Liver (tissue), 9 donors: ENCODE results near the gene PRKD1. TPM values are rescaled to one million over a fixed set of nuclear protein-coding genes. Genes with fewer than 3 reads are reported as not detected.

ENCODE experiments used
- DNase-seq: peaks from one replicate; pipeline ENCODE4 v3.0.0-alpha.2; 2017; ENCODE audit warnings: low spot score
- H3K27ac ChIP-seq, 2 donors: one replicate each; pipeline ENCODE4 v1.7.0; 2013; ENCODE audit warnings: inconsistent platforms in 2 of 2, low read length in 2 of 2, control low read depth in 1 of 2, low read depth in 1 of 2, mild to moderate bottlenecking in 1 of 2
- H3K27me3 ChIP-seq, 4 donors: one replicate each; pipeline versions ENCODE4 v1.6.1 to v1.7.0; 2013; ENCODE audit warnings: low read length in 3 of 4, inconsistent platforms in 1 of 4, mild to moderate bottlenecking in 1 of 4, moderate library complexity in 1 of 4; ENCODE audit not compliant: control insufficient read depth in 4 of 4, insufficient read depth in 4 of 4
- H3K36me3 ChIP-seq, 4 donors: one replicate each; pipeline versions ENCODE4 v1.6.1 to v1.7.0; 2013; ENCODE audit warnings: low read length in 3 of 4, mild to moderate bottlenecking in 3 of 4, low read depth in 1 of 4, moderate library complexity in 1 of 4; ENCODE audit not compliant: control insufficient read depth in 4 of 4, insufficient read depth in 3 of 4
- H3K4me1 ChIP-seq, 4 donors: one replicate each; pipeline versions ENCODE4 v1.6.1 to v1.7.0; 2013; ENCODE audit warnings: low read length in 3 of 4, mild to moderate bottlenecking in 3 of 4, moderate library complexity in 1 of 4; ENCODE audit not compliant: control insufficient read depth in 4 of 4, insufficient read depth in 4 of 4
- H3K4me3 ChIP-seq, 3 donors: one replicate each; pipeline versions ENCODE4 v1.6.1 to v1.7.0; 2013; ENCODE audit warnings: low read length in 3 of 3, control low read depth in 1 of 3, low read depth in 1 of 3, mild to moderate bottlenecking in 1 of 3
- H3K9ac ChIP-seq, 2 donors: one replicate each; pipeline ENCODE4 v1.7.0; 2013; ENCODE audit warnings: low read length in 2 of 2, mild to moderate bottlenecking in 2 of 2, moderate library complexity in 2 of 2, control low read depth in 1 of 2, low read depth in 1 of 2
- H3K9me3 ChIP-seq, 4 donors: one replicate each; pipeline versions ENCODE4 v1.6.1 to v1.7.0; 2013; ENCODE audit warnings: low read length in 3 of 4; ENCODE audit not compliant: control insufficient read depth in 4 of 4
- ATF3 ChIP-seq: IDR thresholded peaks from 2 replicates; pipeline ENCODE4 v1.6.1; 2016; ENCODE audit warnings: antibody characterized with exemption
- CTCF ChIP-seq: fragments of 150-350 bp; IDR thresholded peaks from 2 replicates; pipeline ENCODE4 v1.5.1; 2017; ENCODE audit warnings: improper control_type of control experiment, low read depth, low read length; ENCODE audit not compliant: missing input control
- EGR1 ChIP-seq, 2 donors: IDR thresholded peaks; 2 replicates each; pipeline ENCODE4 v1.6.1; 2016 to 2018; ENCODE audit warnings: antibody characterized with exemption in 2 of 2, low read depth in 2 of 2
- FOXA1 ChIP-seq: IDR thresholded peaks from 2 replicates; pipeline ENCODE4 v1.6.1; 2016; ENCODE audit warnings: antibody characterized with exemption
- FOXA2 ChIP-seq: IDR thresholded peaks from 2 replicates; pipeline ENCODE4 v1.6.1; 2016; ENCODE audit warnings: antibody characterized with exemption
- GABPA ChIP-seq, 2 donors: IDR thresholded peaks in 1 of 2; conservative IDR thresholded peaks in 1 of 2; 2 replicates each; pipeline ENCODE4 v1.6.1; 2016; ENCODE audit warnings: antibody characterized with exemption in 2 of 2, mild to moderate bottlenecking in 1 of 2, moderate library complexity in 1 of 2
- HNF4A ChIP-seq, 2 donors: conservative IDR thresholded peaks; 2 replicates each; pipeline ENCODE4 v1.6.1; 2016; ENCODE audit warnings: antibody characterized with exemption in 2 of 2, mild to moderate bottlenecking in 2 of 2
- HNF4G ChIP-seq: IDR thresholded peaks from 2 replicates; pipeline ENCODE4 v1.6.1; 2016; ENCODE audit warnings: antibody characterized with exemption
- JUND ChIP-seq, 2 donors: IDR thresholded peaks; 2 replicates each; pipeline ENCODE4 v1.6.1; 2016; ENCODE audit warnings: antibody characterized with exemption in 2 of 2
- MAX ChIP-seq: IDR thresholded peaks from 2 replicates; pipeline ENCODE4 v1.6.1; 2016; ENCODE audit warnings: antibody characterized with exemption
- NR2F2 ChIP-seq: IDR thresholded peaks from 2 replicates; pipeline ENCODE4 v1.6.1; 2016; ENCODE audit warnings: antibody characterized with exemption
- RAD21 ChIP-seq, 2 donors: IDR thresholded peaks; 2 replicates each; pipeline ENCODE4 v1.6.1; 2016; ENCODE audit warnings: antibody characterized with exemption in 2 of 2, mild to moderate bottlenecking in 2 of 2
- REST ChIP-seq: IDR thresholded peaks from 2 replicates; pipeline ENCODE4 v1.6.1; 2016; ENCODE audit warnings: antibody characterized with exemption, mild to moderate bottlenecking
- SP1 ChIP-seq: IDR thresholded peaks from 2 replicates; pipeline ENCODE4 v1.6.1; 2018; ENCODE audit warnings: antibody characterized with exemption, mild to moderate bottlenecking
- TAF1 ChIP-seq: conservative IDR thresholded peaks from 2 replicates; pipeline ENCODE4 v1.6.1; 2016; ENCODE audit warnings: antibody characterized with exemption, mild to moderate bottlenecking
- YY1 ChIP-seq: IDR thresholded peaks from 2 replicates; pipeline ENCODE4 v1.6.1; 2016; ENCODE audit warnings: antibody characterized with exemption, mild to moderate bottlenecking
- ZBTB33 ChIP-seq: IDR thresholded peaks from 2 replicates; pipeline ENCODE4 v1.6.1; 2016; ENCODE audit warnings: antibody characterized with exemption
- polyA plus RNA-seq, 2 donors: library from polyadenylated mRNA; stranded (reverse) in 1 of 2; unstranded in 1 of 2; fragments of 200-250 nt in 1 of 2; fragments of >200 nt in 1 of 2; fragmentation: Nextera tagmentation in 1 of 2; extraction: Ambion mirVana in 1 of 2; gene quantifications; one replicate each; pipeline versions ENCODE4 v1.2.1 to v1.2.3, GENCODE V29; 2013 to 2015
- total RNA-seq, 2 donors: library from RNA; depleted of rRNA; stranded (reverse); fragments of >200 nt; gene quantifications; one replicate each; pipeline ENCODE4 v1.2.3, GENCODE V29; 2014
- donor health status: healthy.
- donor health status: healthy.
- donor health status: healthy.
- donor health status: healthy.
- donor health status: healthy.

Gene PRKD1
- total and polyA plus RNA-seq, 4 donors = 0.85 to 5.0 (median 0.99) TPM

- no peak for TF ChIP-seq CTCF
- no peak for TF ChIP-seq FOXA1
- TF ChIP-seq YY1 = no peak
- TF ChIP-seq NR2F2 = no peak
These were observed 272.6 kb downstream of the PRKD1 start (continued) for GRCh38 chr14:29654901-29655550.

- no peaks in the 10 kb centered on the region for H3K9me3 ChIP-seq
- no peak overlapping the region for H3K4me3 ChIP-seq
- H3K36me3 ChIP-seq = no peaks in the 10 kb centered on the region
- no peak for TF ChIP-seq RAD21 (IDR thresholded peaks at IDR 0.05)
- TF ChIP-seq YY1 = no peak
- TF ChIP-seq FOXA2 = no peak
- TF ChIP-seq GABPA (IDR thresholded peaks at IDR 0.05 in 1 of 2, conservative IDR thresholded peaks at IDR 0.05 in 1 of 2) = no peak
- TF ChIP-seq CTCF = no peak
- no peak for TF ChIP-seq TAF1
- no peak overlapping the region for H3K9ac ChIP-seq
- H3K27me3 ChIP-seq = no peaks in the 10 kb centered on the region
- no peak overlapping the region for H3K27ac ChIP-seq
- no peak for DNase-seq
- H3K4me1 ChIP-seq = no peaks in the 10 kb centered on the region
These were observed 274.3 kb downstream of the PRKD1 start for GRCh38 chr14:29653303-29653702.

GRCh38 chr14:29652571-29652970, 275.1 kb downstream of the PRKD1 start:
- no peak overlapping the region for H3K4me3 ChIP-seq
- no peaks in the 10 kb centered on the region for H3K4me1 ChIP-seq
- DNase-seq = no peak
- no peaks in the 10 kb centered on the region for H3K36me3 ChIP-seq
- H3K27ac ChIP-seq = no peak overlapping the region
- no peak overlapping the region for H3K9ac ChIP-seq
- peaks cover 0 to 2% (median 0%) of the 10 kb centered on the region in 4 donors for H3K9me3 ChIP-seq
- no peaks in the 10 kb centered on the region for H3K27me3 ChIP-seq
- TF ChIP-seq ZBTB33 (no peak), SP1 (no peak), EGR1 (IDR thresholded peaks at IDR 0.05; ENCODE audit: low read depth in 2 of 2) (no peak), MAX (no peak), CTCF (no peak), FOXA1 (no peak), HNF4G (no peak), RAD21 (IDR thresholded peaks at IDR 0.05) (no peak), REST (no peak), GABPA (IDR thresholded peaks at IDR 0.05 in 1 of 2, conservative IDR thresholded peaks at IDR 0.05 in 1 of 2) (no peak), FOXA2 (no peak), YY1 (no peak), JUND (IDR thresholded peaks at IDR 0.05) (no peak), TAF1 (no peak), ATF3 (no peak), HNF4A (conservative IDR thresholded peaks at IDR 0.05) (no peak)
